Vagina (tissue), 2 donors: Measurements from ENCODE around the gene PPIL4.

Experiments used
- POLR2AphosphoS5 ChIP-seq, 2 donors: sonication (generic); formaldehyde crosslinking; IDR thresholded peaks; one replicate each; pipeline ENCODE4 v1.9.0; 2017; ENCODE audit warnings: antibody characterized with exemption in 2 of 2, mild to moderate bottlenecking in 2 of 2, low read depth in 1 of 2; ENCODE audit not compliant: insufficient read depth in 1 of 2
- TF ChIP-seq, protein P1 (sequence below), 3 experiments: fragments of 450-650 bp in 2 of 3; fragments of 200-600 bp in 1 of 3; sonication (generic) in 1 of 3; IDR thresholded peaks; one replicate each; pipeline ENCODE4 v1.5.1; 2017 to 2019; ENCODE audit warnings: antibody characterized with exemption in 3 of 3, mild to moderate bottlenecking in 2 of 3, moderate library complexity in 2 of 3

DNA sequence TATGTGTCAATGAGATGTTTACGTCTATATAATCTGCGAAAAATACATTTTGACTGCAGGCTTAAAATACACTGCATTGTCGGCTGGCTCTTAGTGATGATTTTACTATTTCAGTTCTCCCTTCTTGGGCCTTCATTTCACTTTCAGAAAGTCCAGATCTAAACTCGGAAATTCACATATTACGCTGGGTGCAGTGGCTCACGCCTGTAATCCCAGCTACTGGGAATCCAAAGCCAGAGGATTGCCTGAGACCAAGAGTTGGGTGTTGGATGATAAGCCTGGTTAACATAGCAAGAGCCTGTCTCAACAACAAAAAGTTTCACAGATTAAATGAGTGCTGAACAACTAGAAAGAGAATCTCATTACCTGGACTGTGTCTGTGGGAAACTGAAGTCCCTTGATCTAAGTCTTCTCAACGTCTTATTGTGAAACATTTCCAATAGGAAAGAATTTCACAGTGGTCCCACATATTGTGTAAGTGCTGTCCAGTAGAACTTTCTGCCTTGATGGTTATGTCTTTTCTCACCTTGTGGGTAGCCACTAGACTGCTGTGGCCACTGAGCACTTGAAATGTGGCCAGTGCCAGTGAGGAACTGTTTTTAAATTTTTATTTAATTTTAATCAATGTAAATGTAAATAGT is 22.2 kb upstream of the PPIL4 start:
- TF ChIP-seq POLR2AphosphoS5 (IDR thresholded peaks at IDR 0.05; ENCODE audit: insufficient read depth in 1 of 2, low read depth in 1 of 2): no peak
- TF ChIP-seq, protein P1, sequence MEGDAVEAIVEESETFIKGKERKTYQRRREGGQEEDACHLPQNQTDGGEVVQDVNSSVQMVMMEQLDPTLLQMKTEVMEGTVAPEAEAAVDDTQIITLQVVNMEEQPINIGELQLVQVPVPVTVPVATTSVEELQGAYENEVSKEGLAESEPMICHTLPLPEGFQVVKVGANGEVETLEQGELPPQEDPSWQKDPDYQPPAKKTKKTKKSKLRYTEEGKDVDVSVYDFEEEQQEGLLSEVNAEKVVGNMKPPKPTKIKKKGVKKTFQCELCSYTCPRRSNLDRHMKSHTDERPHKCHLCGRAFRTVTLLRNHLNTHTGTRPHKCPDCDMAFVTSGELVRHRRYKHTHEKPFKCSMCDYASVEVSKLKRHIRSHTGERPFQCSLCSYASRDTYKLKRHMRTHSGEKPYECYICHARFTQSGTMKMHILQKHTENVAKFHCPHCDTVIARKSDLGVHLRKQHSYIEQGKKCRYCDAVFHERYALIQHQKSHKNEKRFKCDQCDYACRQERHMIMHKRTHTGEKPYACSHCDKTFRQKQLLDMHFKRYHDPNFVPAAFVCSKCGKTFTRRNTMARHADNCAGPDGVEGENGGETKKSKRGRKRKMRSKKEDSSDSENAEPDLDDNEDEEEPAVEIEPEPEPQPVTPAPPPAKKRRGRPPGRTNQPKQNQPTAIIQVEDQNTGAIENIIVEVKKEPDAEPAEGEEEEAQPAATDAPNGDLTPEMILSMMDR (IDR thresholded peaks at IDR 0.05): no peak
